ENCODE data around the gene COL9A3.
A peak's percentile ranks its signal among the peaks of the same experiment; 100 is the strongest.

The COL9A3 gene

DNA sequence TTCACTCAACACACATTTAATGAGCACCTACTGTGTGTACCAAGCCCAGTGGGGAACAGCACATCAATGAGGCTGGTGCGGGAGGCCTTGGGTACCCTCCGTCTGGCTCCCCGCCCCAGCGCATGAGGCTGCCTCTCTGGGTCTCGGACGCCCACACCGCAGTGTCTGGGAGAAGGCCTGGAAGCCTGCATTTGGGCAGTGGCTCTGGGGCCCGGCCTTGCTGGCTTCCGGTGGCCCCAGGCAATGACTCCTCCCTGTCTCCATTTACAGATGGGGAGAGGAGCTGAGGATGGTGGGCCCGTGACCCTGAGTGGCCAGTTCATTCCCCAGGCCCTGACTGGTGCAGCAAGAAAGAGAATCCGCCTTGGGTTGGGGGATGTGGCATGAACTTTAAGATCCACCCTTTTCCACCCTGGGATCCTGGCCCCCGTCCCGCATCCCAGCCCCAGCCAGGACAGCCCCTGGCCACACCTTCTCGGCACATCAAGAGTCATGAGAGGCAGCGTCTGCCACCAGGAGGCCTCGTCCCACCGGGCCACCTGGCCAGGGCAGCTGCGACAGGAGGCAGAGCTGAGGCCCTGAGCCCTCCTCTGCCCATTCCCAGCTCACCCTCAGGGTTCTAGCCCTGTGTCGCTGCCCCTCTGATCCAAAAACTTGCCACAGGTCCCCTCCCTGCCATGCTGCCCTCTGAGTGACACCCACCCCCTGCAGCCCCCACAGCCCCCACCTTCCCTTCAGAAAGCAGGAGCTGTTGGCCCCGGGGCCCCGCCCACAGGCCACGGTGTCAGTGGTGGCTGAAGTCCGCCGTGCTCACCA lies 38.0 kb upstream of the COL9A3 start:
- no peak for DNase-seq

- DNase-seq = no peak
Measured at GRCh38 chr20:62779417-62779685, 37.5 kb upstream of the COL9A3 start.

DNA sequence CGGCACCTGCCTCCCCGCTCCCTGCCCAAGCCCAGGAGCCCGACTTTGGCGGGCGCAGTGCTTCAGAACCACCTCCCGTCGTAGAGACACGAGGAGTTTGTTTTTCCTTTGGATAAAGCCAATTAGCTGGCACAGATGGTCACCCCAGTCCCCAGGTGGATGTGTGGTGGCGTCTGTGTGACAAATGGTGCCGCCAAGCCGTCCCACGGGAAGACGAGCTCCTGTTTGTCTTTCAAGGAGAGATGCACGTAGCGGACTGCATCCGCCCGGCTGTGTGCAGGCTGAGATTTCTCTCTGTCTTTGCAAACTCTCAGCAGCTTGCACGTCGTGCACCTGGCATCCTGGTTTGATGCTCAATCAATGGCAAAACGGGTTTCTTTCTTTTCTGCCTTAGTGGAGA lies 36.6 kb upstream of the COL9A3 start:
- DNase-seq = no peak

DNA sequence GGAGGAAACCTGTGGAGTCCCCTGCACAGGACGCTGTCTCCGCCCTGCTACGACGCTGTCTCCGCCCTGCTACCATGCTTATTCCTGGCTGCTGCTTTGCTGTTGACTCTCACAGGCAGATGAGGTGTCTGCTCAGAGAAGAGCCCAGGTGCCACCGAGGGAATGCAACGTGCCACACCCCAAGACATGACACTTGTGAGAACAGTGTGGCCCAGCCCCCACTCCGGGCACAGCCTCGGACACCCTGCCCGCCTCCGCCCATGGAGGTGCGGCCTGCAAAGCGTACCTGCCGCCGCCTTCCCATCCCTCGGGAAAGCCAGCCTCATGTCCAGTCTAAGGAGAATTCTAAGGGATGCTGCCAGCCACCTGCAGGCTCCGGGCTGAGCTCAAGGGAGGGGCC lies 36.2 kb upstream of the COL9A3 start:
- DNase-seq = no peak

GRCh38 chr20:62782149-62782892 lies 34.5 kb upstream of the COL9A3 start:
- no peak for DNase-seq

- DNase-seq = no peak
Measured at GRCh38 chr20:62782893-62783278, 34.0 kb upstream of the COL9A3 start.

GRCh38 chr20:62784497-62784896 lies 32.4 kb upstream of the COL9A3 start:
- DNase-seq = no peak

GRCh38 chr20:62785393-62785792 lies 31.5 kb upstream of the COL9A3 start:
- DNase-seq = no peak

- peak; percentile 52 for DNase-seq
Measured at GRCh38 chr20:62786157-62786556, 30.7 kb upstream of the COL9A3 start.

DNA sequence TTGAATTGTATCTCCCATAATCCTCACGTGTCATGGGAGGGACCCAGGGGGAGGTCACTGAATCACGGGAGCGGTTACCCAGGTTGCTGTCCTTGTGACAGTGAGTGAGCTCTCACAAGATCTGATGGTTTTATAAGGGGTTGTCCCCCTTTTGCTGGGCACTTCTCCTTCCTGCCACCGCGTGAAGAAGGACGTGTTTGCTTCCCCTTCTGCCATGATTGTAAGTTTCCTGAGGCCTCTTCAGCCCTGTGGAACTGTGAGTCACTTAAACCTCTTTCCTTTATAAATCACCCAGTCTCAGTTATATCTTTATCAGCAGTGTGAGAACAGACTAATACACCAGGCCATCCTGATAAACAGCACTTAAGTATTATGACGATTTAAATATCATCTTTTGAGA lies 29.5 kb upstream of the COL9A3 start:
- no peak for DNase-seq

DNA sequence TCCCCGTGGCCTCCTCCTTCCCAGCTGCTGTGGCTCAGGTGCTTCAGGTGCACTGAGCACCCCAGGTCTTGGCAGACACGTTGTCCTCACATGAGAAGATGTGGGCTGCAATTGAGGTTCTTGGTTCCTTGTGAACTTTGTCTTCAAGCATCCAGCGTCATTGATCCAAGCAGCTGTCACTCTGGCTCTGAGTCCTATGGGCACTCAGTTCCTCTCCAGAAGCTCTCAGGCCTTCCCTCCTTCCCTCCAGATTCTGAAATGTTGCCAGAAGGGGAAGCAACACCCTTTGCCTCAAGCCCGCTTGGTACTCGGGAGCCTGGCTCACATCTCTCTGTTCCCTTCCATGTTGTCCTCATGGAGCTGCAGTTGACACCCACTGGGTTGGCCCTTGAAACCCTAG lies 29.0 kb upstream of the COL9A3 start:
- no peak for DNase-seq

- no peak for DNase-seq
Measured at GRCh38 chr20:62788607-62789006, 28.2 kb upstream of the COL9A3 start.

DNA sequence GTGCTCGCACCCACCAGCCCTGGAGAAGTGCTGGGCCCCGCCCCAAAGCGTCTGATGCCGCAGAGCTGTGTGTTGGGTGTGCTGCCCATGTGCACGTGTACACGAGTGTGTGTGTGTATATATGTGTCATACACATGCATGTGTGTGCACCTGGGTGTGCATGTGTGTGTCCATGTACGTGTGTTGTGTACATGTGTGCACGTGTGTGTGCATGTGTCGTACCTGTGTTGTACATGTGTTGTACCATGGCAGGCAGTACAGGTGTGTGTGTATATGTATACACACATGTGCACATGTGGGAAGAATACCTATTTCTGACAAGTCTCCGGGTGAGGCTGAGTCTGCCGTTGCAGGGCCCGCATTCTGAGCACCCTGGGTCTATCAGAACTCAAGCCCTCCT lies 26.8 kb upstream of the COL9A3 start:
- DNase-seq = no peak

- DNase-seq = peak; percentile 69
Measured at GRCh38 chr20:62791301-62792181, 25.3 kb upstream of the COL9A3 start.

DNA sequence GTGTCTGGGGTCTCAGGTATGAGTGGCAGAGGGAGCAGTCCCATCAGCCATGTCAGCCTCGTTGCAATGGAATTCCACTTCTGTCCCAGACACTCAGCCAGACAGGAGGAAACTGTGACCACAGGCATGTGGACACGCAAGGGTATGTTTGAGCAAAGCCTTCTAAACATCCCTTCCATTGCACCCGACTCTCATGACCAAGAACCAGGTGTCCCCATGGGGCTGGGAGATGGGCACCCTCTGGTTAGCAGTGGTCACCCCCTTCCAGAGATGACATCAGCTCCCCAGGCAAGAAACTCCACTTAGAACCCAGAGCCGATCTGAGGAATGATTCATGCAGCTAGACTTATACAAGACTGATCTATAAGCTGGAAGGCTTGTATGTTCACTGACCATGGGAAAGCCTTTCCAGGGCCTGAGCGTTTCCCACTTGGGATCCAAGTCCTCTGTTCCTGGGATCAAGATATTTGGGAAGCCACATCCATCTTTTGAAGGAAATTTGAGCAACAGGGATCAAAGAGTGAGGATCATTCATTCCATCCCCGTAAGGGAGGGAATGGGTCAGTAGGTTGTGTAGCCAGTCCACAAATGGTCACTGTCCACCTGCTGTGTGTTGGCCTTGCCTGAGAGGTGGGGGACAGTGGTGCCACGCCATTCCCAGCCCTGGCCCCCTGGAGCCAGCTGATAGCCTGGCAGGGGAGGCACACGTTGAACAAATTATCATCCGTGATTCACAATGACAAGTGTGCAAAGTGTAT lies 24.5 kb upstream of the COL9A3 start:
- DNase-seq = peak; percentile 9

DNA sequence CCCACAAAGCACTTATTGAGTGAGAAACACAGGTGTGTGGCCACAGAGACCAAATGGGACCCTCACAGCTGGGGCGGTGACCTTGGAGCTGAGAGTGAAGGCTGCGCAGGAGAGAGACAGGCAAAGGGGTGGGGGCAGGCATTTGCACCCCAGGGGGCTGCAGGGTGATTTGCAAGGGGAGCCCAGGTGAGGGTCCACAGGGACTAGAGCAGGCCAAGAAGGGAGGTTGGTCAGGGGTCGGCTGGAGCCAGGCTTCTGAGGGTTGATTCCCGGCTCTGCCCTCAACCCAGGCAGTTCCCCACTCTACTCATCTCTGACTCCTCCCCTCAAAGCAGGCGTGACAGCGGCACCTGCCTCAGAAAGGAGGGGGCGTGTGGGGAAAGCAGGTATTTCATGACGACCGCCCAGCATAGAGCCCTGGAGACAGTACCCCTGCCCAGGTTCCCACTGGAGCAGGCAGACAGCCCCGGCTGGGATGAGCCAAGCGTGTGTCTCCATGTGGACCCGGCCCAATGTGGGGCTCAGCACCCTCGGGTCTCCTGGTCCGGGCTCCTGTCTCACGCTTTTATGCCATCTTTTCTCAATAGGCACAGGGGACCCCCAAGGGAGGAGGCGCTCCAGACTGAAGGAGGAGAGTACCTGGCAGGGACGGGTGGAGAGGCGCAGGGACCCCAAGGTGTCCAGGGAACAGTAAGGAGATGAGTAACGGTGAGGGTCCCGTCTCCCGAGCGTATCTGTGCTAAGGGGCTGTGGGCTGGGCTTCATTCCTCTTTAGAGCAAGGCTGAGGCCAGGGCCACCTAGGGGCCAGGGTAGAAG lies 23.7 kb upstream of the COL9A3 start:
- no peak for DNase-seq

DNA sequence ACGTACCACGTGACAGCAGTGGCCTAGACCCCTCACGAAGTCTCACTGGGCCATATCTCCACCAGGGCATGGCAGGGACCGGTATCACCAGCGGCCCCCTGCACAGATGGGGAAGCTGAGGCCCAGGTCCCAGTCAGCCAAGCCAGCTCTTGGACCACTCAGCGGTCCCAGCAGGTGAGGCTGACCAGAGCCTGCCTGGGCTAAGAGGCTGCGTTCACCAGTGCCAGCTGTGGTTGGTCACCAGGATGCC lies 23.2 kb upstream of the COL9A3 start:
- DNase-seq = no peak

- peak; percentile 91 for DNase-seq
Measured at GRCh38 chr20:62794007-62794724, 22.7 kb upstream of the COL9A3 start.

DNA sequence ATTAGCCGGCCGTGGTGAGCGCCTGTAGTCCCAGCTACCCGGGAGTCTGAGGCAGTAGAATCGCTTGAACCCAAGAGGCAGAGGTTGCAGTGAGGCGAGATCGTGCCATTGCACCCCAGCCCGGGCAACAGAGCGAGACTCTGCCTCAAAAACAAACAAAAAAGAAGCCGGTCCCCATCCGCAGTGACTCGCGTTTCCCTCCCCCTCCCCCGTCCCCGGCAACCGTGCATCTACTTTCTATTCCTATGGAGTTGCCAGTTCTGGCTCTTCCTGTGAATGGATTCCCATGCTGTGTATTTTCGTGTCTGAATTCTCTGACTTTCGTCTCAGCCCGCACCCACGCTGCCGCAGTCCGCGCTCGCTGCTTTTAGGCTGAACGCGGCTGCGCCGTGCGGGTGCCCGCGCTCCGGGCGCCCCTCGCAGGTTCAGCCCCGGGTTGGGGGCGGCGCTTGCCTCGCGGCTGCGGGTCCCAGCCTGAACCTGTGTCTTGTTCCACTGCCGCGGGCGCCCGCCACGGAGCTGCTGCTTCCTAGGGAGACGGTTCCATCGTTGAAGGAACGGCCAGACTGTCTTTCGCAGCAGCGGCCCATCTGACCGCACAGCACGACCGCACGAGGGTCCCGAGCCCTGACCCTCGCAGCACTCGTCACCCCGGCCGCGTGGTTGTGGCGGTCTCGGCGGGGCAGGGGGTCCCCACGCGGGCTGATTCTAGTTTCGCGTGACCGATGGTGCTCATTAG lies 21.7 kb upstream of the COL9A3 start:
- peak; percentile 86 for DNase-seq

GRCh38 chr20:62796699-62797491 lies 20.0 kb upstream of the COL9A3 start:
- DNase-seq = no peak
